Iris pigment epithelial cell (primary cell): ENCODE data around the gene AKAP10.
"Not testable (repeated sequence)": the region's sequence is repeated elsewhere in the genome, so short reads cannot be mapped to it uniquely, and the experiment has no call there.

Experiments
- DNase-seq: peaks from one replicate; pipeline ENCODE4 v3.0.0-alpha.2; 2011; ENCODE audit warnings: low read depth

The AKAP10 gene

GRCh38 chr17:19977293-19978208 lies at the start of gene AKAP10:
Gene AKAP10, minus strand, starts transcription at chr17:19977828. Its CDS starts 149 bp downstream, at chr17:19977679.
- peak; percentile 80 for DNase-seq

GRCh38 chr17:20026960-20027359 lies 49.3 kb upstream of the AKAP10 start:
- DNase-seq = no peak

DNA sequence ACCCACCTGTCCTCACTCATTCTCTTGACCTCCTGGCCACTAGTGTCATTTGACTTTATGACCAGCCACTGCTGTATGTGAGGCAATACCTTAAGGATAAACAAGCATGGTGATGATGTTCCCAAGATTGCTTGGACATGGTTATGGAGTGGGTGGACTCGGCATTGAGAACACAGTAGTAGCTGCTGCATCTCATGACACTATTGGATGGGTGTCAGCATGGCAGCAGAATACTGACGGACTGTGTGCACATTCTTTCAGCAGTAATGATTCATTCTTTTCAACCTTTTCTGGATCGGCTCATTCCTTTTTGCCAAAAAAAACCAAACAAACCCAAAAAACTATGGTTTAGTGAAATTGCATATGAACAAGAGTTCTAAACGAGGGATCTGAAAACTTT lies 45.1 kb upstream of the AKAP10 start:
- no peak for DNase-seq

DNA sequence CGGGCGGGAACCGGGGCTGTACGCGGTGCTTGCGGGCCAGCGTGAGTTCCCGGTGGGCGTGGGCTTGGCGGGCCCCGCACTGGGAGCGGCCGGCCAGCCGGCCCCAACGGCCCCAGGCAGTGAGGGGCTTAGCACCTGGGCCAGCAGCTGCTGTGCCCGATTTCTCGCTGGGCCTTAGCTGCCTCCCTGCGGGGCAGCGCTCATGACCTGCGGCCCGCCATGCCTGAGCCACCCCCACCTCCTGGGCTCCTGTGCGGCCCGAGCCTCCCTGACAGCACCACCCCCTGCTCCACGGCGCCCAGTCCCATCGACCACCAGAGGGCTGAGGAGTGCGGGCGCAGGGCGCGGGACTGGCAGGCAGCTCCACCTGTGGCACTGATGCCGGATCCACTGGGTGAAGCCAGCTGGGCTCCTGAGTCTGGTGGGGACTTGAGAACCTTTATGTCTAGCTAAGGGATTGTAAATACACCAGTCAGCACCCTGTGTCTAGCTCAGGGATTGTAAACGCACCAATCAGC lies 38.9 kb upstream of the AKAP10 start:
- DNase-seq = not testable (repeated sequence)

- no peak for DNase-seq
Observed at GRCh38 chr17:20012017-20012536, 34.4 kb upstream of the AKAP10 start.

DNA sequence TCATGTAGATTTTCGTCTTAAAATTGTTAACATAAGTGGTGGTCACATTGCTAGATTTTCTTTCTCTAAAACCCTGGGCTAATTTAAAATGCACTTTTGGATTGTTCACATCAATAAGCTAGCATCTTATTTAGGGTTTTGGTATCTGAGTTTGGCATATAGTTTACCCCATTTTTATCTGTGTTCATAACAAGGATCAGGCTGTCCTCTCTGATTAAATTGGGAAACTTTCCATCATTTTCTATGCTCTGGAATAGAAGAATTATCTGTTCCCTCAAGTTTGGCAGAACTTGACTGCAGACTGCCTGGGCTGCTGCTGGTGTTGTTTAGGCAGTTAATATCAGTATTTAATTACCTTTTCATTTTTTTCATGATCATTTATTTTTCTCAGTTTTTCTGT lies 33.3 kb upstream of the AKAP10 start:
- DNase-seq = no peak

DNA sequence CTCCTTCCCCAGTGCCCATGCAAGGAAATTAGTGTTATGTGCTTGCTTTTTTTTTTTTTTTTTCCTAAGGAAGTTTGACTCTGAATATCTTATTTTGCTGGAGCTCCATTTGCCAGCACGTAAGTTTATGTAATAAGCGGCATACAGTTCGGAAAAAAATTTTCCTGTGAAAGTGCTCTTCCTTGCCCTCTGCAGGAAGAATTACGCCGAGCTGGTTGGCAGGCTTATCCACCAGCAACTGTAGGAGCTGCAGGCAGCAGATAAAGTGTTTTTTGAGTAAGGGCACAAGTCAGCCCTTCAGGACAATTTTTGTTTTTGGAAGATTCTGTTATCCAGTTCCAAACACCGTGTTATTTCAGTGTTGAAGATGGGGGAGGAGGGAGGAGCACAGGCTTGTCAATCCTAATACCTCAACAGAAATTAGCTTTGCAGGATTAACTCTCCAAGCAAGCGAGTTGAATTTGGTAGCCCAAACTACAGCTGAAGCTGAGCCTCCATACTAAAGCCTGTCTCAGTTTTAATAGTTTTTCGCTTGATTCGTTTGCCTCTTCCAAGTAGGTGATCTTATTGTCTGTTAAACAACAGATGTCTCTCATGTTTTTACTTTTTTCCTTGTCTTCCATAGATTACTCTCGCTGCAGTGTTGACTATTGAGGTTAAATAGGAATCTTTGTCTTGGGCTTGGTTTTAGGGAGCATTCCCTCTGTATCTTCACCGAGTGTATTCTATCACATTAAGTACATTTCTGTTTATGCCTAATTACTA lies 32.7 kb upstream of the AKAP10 start:
- peak; percentile 60 for DNase-seq

- peak; percentile 42 for DNase-seq
Observed at GRCh38 chr17:20009302-20010098, 31.9 kb upstream of the AKAP10 start, which contains the start of gene SPECC1. Gene SPECC1, plus strand, starts transcription at chr17:20009359. Its CDS starts 87,293 bp downstream, at chr17:20096652.

DNA sequence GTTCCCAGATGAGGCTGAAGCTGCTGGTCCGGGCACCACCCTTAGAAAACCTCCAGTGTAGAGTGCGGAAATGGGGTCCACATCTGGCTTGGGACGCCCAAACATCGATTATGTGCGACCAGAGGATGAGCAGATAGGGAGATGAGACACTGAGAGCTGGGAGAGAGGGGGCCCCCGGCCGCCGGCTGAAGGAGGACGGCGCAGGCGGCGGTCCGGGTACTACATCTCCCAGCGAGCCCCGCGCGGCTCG lies 31.3 kb upstream of the AKAP10 start:
- DNase-seq = no peak

DNA sequence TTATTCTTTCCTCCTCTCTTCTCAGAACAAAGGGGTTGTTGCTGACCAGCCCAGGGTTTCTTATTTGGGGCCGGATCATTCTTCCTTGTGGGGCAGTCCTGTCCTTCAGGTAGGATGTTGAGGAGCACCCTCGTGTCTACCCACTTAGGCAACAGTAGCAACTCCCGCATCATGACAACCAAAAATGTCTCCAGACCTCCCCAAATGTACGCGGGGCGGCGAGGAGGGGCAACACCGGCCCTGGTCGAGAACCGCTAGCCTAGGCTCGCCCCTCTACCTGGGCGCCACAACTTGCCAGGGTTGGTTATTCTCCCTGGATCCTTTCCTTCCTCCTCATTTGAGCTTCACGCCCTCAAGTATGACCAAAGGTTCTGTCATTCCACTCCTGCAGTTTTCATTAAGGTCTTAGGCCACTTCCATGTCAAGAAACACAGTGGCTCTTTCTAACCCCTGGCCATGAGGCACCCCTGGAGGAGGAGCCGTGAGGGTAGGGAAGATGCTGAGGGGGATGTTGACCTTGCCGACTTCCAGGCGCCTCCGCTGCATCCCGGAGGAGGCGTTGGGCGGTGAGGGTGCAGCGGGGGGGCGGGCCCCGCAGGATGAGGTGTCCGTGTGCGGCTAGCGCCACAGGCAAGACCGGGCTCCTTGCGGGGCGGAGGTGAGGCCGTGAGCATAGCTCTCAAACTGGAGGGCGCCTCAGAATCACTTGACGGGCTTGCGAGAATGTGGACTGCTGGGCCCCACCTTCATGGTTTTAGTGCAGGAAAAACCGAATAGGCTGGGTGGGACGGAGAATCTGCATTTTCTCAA lies 30.8 kb upstream of the AKAP10 start:
- DNase-seq = peak; percentile 8

GRCh38 chr17:19996502-19996901 lies 18.9 kb upstream of the AKAP10 start:
- DNase-seq = no peak

GRCh38 chr17:19996086-19996485 lies 18.5 kb upstream of the AKAP10 start:
- DNase-seq = no peak

DNA sequence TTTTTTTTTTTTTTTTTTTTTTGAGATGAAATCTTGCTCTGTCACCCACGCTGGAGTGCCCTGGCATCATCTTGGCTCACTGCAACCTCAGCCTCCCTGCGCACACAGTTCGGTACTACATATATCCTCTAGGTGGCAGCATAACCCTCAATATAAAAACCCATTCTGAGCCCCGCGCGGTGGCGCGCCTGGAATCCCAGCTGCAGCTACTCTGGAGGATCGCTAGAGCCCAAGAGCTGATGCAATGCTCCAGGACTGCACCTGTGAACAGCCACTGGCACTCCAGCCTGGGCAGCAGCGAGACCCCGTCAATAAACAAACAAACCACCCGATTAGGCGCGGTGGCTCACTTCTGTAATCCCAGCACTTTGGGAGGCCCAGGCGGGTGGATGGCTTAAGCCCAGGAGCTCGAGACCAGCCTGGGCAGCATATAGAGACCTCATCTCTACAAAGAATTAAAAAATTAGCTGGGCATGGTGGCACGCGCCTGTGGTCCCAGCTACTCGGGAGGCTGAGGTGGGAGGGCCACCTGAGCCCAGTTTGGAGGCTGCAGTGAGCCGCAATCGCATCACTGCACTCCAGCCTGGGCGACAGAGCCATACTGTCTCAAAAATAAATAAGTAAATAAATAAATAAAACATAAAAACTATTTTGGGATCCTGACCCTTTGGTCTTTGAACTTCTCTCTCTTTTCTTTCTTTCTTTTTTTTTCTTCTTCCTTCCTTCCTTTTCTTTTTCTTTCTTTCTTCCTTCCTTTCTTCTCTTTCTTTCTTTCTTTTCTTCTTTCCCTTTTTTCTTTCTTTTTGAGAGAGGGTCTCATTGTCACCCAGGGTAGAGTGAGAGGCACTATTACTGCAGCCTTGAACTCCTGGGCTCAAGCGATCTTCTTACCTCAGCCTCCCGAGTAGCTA lies 15.4 kb upstream of the AKAP10 start:
- peak; percentile 85 for DNase-seq

GRCh38 chr17:19991252-19991885 lies 13.7 kb upstream of the AKAP10 start:
- no peak for DNase-seq

DNA sequence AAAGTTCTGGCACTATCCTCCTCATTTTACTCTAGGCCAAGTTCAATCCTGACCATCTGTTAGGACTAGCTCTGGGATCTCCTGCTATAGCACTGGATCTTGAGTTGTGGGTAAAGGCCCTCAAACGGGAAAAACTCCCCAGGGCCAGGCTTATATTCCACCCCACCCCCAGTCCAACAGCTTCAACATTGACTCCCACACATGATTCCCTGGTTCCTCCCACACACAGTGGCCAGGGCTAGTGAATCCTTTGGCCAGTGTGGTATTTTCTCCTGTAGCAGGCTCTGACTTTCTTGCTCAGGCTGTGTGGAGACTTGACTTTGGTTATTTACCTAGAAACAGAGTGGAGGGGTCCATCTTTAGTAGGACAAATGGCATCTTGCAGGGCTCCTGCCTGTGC lies 10.3 kb upstream of the AKAP10 start:
- no peak for DNase-seq

DNA sequence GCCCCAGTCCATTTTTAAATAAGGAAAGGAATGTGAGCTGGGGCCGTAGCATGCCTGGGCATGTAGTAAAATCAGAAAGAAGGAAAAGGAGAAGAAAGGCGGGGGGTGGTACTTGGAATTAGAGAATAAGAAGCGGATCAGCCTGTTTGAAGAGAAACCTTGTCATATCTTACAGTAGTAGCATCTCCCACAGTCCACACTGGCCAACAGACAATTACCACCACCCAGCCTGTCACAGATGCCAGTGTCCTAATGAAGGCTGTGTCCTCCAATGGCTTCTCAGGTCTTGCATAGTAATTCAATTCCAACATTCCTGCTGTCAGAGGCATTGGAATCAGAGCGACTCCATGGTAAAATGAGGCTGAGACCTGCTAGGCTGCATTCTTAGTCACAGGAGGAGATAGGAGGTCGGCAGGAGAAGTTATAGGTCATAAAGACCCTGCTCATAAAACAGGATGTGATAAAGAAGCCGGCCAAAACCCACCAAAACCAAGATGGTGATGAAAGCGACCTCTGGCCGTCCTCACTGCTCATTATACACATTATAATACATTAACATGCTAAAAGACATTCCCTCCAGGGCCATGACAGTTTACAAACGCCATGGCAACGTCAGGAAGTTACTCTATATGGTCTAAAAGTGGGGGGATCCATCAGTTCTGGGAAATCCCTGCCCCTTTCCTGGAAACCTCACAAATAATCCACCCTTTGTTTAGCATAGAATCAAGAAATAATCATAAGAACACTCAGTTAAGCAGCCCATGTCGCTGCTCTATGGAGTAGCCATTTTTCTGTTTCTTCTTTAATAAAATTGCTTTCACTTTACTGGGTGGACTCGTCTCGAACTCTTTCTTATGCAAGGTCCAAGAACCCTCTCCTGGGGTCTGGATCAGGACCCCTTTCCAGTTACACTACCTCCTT lies 9.6 kb upstream of the AKAP10 start:
- no peak for DNase-seq

- peak; percentile 23 for DNase-seq
Observed at GRCh38 chr17:19979917-19980770, 2.5 kb upstream of the AKAP10 start.
